IPS-15b (cell line): ENCODE data around the gene TXNDC11.

ENCODE experiments used
- H3K27me3 ChIP-seq: one replicate; pipeline ENCODE4 v1.6.1; 2013; ENCODE audit warnings: low read length; ENCODE audit not compliant: control insufficient read depth, insufficient read depth
- H3K36me3 ChIP-seq: one replicate; pipeline ENCODE4 v1.6.1; 2013; ENCODE audit warnings: low read length; ENCODE audit not compliant: control insufficient read depth, insufficient read depth
- H3K4me1 ChIP-seq: one replicate; pipeline ENCODE4 v1.6.1; 2013; ENCODE audit warnings: mild to moderate bottlenecking, low read length; ENCODE audit not compliant: control insufficient read depth, insufficient read depth
- H3K4me3 ChIP-seq: one replicate; pipeline ENCODE4 v1.5.1; 2013; ENCODE audit warnings: low read depth, low read length
- H3K9ac ChIP-seq: one replicate; pipeline ENCODE4 v1.6.1; 2013; ENCODE audit warnings: low read depth, mild to moderate bottlenecking, low read length
- H3K9me3 ChIP-seq: one replicate; pipeline ENCODE4 v1.6.1; 2013; ENCODE audit warnings: mild to moderate bottlenecking, low read length; ENCODE audit not compliant: control insufficient read depth, insufficient read depth

The TXNDC11 gene

DNA sequence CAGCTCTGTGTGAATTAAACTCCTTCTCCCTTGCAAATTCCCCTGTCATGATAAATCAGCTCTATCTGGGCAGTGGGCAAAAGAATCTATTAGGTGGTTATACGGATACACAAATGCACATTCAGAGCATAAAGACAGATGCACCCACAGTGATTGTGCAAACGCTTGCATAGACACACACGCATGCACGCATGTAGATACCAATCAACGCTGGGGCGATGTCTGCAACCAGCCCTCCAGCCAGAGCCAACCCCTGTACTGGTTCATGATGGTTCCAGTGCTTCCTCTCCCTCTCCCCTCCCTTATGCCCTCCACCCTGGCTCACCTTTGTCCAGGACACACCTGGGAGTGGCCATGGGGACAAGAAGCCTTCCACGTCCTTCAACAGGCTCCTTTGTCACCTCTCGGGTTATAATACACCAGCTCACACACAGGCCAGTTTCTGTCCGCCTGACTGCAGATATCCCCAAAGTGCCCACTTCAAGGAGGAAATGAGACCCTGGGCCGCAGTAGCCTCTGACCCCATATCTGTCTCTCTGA is 107.5 kb downstream of the TXNDC11 start:
- no peaks in the 10 kb centered on the region for H3K9me3 ChIP-seq
- peaks cover 13% of the 10 kb centered on the region for H3K4me1 ChIP-seq
- H3K4me3 ChIP-seq: no peak overlapping the region
- no peaks in the 10 kb centered on the region for H3K27me3 ChIP-seq
- H3K36me3 ChIP-seq: no peaks in the 10 kb centered on the region
- H3K9ac ChIP-seq: peak overlapping the region; percentile 0

DNA sequence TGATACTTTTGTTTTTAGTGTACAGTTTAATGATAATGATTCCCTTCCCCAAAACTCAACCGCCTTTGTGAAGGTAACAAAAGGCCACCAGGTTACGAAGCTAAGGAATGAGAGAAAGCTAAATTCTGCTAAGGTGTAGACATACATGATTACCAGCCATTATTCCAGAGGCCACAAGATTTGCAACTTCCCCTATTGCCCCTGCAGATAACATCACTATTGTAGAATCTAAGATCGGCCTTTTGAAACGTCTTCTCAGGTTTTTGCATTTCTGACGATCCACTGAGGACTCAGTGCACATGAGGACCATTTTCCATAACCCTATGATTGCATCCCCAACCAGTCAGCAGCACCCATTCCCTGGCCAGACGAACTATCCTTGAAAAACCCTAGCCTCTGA is 108.3 kb downstream of the TXNDC11 start:
- Histone ChIP-seq H3K36me3 (no peaks in the 10 kb centered on the region), H3K9ac (no peak overlapping the region), H3K4me3 (no peak overlapping the region), H3K4me1 (peaks cover 13% of the 10 kb centered on the region), H3K9me3 (no peaks in the 10 kb centered on the region), H3K27me3 (no peaks in the 10 kb centered on the region)

DNA sequence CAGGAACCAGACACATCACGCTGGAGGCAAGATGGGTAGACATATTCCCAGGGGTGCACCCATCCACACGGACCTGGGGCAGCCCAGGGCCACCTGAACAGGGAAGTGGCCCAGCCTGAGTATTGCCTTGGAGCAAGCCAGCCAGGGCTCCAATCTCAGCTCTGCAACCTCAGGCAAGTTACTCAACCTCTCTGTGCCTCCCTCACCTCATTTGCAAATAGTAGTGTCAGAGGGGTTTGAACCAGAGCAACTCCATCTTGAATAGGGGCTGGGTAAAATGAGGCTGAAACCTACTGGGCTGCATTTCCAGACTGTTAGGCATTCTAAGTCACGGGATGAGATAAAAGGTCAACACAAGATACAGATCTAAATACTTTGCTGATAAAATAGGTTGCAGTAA is 109.5 kb downstream of the TXNDC11 start:
- no peaks in the 10 kb centered on the region for H3K27me3 ChIP-seq
- no peaks in the 10 kb centered on the region for H3K9me3 ChIP-seq
- peaks cover 13% of the 10 kb centered on the region for H3K4me1 ChIP-seq
- H3K4me3 ChIP-seq: no peak overlapping the region
- H3K36me3 ChIP-seq: no peaks in the 10 kb centered on the region
- no peak overlapping the region for H3K9ac ChIP-seq

DNA sequence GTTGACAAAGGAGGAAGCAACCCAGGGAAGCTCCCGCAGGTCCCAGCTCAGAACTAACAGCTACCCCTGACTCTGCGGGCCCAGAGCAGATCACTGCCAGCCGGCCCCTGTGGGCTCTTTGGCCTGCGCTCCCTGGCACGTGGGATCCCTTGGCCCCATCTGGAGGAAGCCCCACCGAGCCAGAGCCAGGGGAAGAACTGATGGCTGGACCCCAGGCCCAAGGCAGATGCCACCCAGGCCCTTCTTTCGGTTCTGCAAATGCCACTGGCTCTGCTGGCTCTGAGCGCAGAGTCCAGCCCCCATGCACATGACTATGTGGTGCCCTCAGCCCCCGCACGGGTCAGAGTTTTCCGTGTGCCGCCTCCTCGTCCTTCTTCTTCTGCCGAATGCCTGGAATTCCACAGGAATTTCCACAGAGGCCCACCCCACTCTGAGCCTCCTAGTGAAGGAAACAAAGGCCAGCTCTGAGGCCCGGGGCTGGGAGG is 110.2 kb downstream of the TXNDC11 start:
- H3K9me3 ChIP-seq: no peaks in the 10 kb centered on the region
- no peaks in the 10 kb centered on the region for H3K27me3 ChIP-seq
- peaks cover 13% of the 10 kb centered on the region for H3K4me1 ChIP-seq
- no peak overlapping the region for H3K9ac ChIP-seq
- no peaks in the 10 kb centered on the region for H3K36me3 ChIP-seq
- H3K4me3 ChIP-seq: no peak overlapping the region

DNA sequence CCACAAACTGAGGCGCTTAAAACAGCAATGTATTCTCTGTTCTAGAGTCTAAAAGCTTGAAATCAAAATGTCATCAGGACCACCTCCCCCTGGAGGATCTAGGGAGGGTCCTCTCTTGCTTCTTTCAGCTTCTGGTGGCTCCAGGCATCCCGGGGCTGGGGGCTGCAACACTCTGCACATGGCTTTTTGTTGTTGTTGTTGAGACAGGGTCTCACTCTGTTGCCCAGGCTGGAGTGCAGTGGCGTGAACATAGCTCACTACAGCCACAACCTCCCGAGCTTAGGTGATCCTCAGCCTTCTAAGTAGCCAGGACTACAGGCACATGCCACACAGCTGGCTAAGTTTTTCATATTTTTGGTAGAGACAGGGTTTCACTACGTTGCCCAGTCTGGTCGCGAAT is 111.4 kb downstream of the TXNDC11 start:
- H3K27me3 ChIP-seq: no peaks in the 10 kb centered on the region
- no peak overlapping the region for H3K4me3 ChIP-seq
- no peaks in the 10 kb centered on the region for H3K9me3 ChIP-seq
- H3K36me3 ChIP-seq: no peaks in the 10 kb centered on the region
- peaks cover 10% of the 10 kb centered on the region for H3K4me1 ChIP-seq
- H3K9ac ChIP-seq: no peak overlapping the region

DNA sequence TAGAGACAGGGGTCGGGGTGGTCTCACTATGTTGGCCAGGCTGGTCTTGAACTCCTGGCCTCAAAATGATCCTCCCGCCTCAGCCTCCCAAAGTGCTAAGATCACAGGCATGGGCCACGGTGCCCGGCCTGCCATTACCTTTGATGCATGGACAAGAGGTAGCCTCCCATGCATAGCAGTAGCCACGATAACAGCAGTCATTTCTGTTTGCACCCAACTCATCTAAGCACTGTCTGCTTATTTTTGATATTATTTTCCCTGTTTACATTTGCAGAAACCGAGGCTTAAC is 111.9 kb downstream of the TXNDC11 start:
- H3K9ac ChIP-seq: no peak overlapping the region
- H3K4me3 ChIP-seq: no peak overlapping the region
- no peaks in the 10 kb centered on the region for H3K27me3 ChIP-seq
- H3K36me3 ChIP-seq: no peaks in the 10 kb centered on the region
- peaks cover 7% of the 10 kb centered on the region for H3K4me1 ChIP-seq
- no peaks in the 10 kb centered on the region for H3K9me3 ChIP-seq

DNA sequence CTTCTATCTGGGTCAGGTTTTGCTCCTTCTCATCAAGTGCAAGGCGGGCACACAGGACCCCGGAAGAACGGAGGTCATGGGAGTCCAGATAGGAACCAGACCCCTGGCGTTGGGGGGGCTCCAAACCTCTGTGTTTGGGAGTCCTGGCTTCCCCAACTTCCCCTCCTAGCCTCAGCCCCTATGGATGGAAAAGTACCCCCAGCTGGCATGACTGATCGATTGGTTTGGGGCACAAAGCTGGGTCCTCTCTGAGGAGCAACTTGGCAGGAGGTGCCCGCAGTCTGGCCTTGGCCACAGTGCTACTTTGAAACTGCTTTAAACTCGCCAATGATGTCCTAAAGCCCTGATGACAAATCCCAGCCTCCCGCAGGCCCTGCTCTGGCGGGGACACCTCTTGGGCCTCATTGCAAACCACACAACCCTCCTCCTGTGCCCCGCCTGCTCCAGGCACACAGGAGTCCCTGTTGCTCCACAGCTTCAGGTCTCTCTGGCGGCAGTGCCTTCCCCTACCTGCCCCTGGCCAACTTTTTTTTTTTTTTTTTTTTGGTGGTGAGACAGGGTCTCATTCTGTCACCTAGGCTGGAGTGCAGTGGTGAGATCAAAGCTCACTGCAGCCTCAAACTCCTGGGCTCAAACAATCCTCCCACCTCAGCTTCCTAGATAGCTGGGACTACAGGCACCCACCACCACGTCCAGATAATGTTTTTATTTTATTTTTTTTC is 112.5 kb downstream of the TXNDC11 start:
- Histone ChIP-seq H3K9ac (no peak overlapping the region), H3K36me3 (no peaks in the 10 kb centered on the region), H3K9me3 (no peaks in the 10 kb centered on the region), H3K4me3 (no peak overlapping the region), H3K27me3 (no peaks in the 10 kb centered on the region), H3K4me1 (peaks cover 2% of the 10 kb centered on the region)
